Ovary (tissue), 3 donors: ENCODE measurements around the gene SLC4A3.

Source experiments
- CTCF ChIP-seq, 3 donors: fragments of 450-650 bp in 2 of 3; fragments of 200-600 bp in 1 of 3; IDR thresholded peaks; one replicate each; pipeline versions ENCODE4 v1.5.1 to v1.8.0; 2016 to 2022; ENCODE audit warnings: antibody characterized with exemption in 3 of 3, mild to moderate bottlenecking in 1 of 3
- EP300 ChIP-seq: sonication (generic); formaldehyde crosslinking; IDR thresholded peaks from one replicate; pipeline ENCODE4 v1.6.1; 2017; ENCODE audit warnings: antibody characterized with exemption
- POLR2A ChIP-seq: fragments of 450-650 bp; IDR thresholded peaks from one replicate; pipeline ENCODE4 v1.6.1; 2017; ENCODE audit warnings: antibody characterized with exemption, mild to moderate bottlenecking, moderate library complexity
- donor health status: DM: no; HTN: no; CAD: no.

- TF ChIP-seq CTCF (IDR thresholded peaks at IDR 0.05) (no peak), EP300 (no peak), POLR2A (no peak)
These were observed 29.1 kb downstream of the SLC4A3 start for GRCh38 chr2:219656526-219656925.
